ENCODE measurements around the gene FOXO1. TPM values are rescaled to one million over a fixed set of nuclear protein-coding genes. Genes with fewer than 3 reads are reported as not detected.

FOXO1 gene
- total RNA-seq, 1 donor from 2014 or later = 17.7 TPM

DNA sequence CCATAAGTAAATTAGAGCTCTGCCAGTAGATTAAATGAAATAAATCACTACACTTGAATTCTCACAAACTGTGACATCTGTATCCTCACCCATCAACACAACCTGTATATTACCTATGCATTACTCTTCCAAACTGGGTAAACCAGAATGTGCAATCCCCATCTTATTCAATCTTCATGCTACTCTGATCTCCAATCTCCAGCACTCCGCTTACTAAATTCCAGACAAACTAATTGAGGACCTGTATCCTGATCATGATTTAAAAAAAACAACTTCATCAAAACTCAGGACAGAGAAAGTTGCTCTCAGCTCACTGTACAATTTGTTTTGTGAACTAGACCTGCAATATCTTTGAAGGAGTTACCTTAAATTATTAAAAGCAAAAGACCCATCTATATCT is 74.4 kb downstream of the FOXO1 start:
- TF ChIP-seq, protein P1, sequence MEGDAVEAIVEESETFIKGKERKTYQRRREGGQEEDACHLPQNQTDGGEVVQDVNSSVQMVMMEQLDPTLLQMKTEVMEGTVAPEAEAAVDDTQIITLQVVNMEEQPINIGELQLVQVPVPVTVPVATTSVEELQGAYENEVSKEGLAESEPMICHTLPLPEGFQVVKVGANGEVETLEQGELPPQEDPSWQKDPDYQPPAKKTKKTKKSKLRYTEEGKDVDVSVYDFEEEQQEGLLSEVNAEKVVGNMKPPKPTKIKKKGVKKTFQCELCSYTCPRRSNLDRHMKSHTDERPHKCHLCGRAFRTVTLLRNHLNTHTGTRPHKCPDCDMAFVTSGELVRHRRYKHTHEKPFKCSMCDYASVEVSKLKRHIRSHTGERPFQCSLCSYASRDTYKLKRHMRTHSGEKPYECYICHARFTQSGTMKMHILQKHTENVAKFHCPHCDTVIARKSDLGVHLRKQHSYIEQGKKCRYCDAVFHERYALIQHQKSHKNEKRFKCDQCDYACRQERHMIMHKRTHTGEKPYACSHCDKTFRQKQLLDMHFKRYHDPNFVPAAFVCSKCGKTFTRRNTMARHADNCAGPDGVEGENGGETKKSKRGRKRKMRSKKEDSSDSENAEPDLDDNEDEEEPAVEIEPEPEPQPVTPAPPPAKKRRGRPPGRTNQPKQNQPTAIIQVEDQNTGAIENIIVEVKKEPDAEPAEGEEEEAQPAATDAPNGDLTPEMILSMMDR (IDR thresholded peaks at IDR 0.05; ENCODE audit: insufficient read depth, low read length, poor library complexity, severe bottlenecking) = no peak
- Histone ChIP-seq H3K36me3 (ENCODE audit: control insufficient read depth, insufficient read depth, low read length) (no peaks in the 10 kb centered on the region), H3K4me3 (ENCODE audit: low read depth, low read length) (no peak overlapping the region), H3K27me3 (ENCODE audit: control insufficient read depth, insufficient read depth, low read length) (no peaks in the 10 kb centered on the region)
- no peak for DNase-seq (ENCODE audit: low read depth)

DNA sequence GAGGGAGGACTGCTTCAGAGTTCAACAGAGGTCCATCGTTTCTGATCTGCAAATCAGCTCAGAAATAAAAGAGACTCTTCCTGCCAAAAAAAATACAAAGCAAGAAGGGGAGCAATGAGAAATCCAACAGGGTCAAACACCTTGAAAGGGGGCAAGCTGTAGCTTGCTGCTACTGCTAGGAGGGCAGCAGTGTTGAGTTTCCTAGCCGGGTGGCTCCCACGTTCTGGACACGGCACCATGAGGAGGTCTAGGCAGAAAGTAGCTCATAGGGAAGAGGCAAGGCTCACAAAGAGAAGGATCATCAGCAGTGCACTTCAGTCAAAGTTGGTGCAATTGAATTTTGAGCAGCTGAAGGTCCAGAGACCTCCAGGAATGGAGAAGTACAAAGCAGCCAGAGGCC is 75.3 kb downstream of the FOXO1 start:
- Histone ChIP-seq H3K27me3 (ENCODE audit: control insufficient read depth, insufficient read depth, low read length) (no peaks in the 10 kb centered on the region), H3K36me3 (ENCODE audit: control insufficient read depth, insufficient read depth, low read length) (no peaks in the 10 kb centered on the region), H3K4me3 (ENCODE audit: low read depth, low read length) (no peak overlapping the region)
- no peak for DNase-seq (ENCODE audit: low read depth)
- TF ChIP-seq, protein P1 (IDR thresholded peaks at IDR 0.05; ENCODE audit: insufficient read depth, low read length, poor library complexity, severe bottlenecking) = no peak

DNA sequence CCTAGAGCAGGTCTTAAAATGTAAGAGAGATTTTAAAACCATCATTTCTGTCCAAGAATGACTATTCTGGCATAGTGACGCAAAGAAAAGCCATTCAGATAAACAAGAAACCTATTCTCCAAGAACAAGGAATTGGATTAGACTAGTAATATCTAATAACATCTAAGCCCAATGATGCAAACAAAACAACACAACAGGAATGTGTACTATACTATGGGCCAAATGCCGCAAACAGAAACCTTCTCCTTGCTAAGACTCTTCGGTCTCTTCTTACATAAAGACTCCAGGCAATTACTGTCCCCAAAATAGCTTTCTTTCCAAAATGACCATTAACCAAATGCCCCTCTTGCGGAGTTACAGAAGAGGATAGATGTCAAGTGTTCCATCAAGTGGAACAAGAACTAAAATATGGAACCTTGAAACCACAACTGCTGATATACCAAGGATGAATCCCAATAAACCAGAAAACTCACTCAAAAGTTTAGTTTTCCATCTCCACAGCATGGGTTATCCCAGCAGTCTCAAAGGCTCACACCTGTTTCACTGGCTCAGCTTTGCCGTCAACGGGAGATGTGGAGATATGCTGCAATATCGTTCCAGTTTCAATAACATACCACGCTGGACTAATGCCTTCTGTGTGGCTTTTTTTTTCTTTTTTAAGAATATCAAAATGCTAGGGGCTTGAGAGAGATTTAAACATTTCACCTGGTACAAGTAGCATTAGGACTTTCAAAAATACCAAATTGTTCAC is 76.2 kb downstream of the FOXO1 start:
- TF ChIP-seq, protein P1 (IDR thresholded peaks at IDR 0.05; ENCODE audit: insufficient read depth, low read length, poor library complexity, severe bottlenecking) = no peak
- H3K36me3 ChIP-seq (ENCODE audit: control insufficient read depth, insufficient read depth, low read length) = no peaks in the 10 kb centered on the region

DNA sequence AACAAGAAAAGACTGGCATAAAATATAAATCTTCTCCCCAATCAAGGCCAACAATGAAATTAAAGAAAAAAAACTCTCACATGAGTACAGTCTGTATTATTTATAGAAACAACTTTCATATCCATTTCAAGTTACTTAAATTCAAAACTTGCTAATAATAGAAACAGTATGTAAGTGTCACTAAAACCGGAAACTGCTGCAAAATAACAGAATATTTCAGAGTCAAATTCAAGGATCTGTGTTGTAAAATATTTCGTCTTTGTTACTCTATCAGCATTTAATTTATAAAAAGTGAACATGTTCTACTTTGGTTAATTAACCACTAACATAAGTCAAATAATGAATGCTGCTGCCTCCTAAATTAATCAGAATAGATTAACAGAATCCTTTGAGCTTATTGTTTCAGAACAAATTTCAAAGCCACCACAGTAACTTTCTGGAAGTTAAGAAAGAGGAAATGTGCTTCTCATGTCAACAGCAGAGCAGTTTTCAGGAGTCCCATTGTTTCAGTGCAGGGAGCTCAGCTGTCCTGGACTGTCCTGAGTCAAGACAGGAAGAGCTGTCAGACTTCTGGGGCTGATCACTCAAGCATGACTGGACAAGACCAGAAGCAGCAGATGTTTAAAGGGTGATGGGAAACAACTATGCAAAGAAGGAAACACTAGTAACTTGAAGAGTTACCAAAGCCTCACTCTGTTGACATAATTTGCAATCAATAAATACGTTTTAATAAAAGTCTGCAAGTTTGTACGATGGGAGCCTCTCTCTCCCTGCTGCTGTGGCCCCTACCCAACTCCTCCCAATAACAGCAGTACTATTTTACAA is 76.9 kb downstream of the FOXO1 start:
- no peak overlapping the region for H3K4me3 ChIP-seq (ENCODE audit: low read depth, low read length)
- TF ChIP-seq, protein P1 (IDR thresholded peaks at IDR 0.05; ENCODE audit: insufficient read depth, low read length, poor library complexity, severe bottlenecking) = no peak
- no peaks in the 10 kb centered on the region for H3K36me3 ChIP-seq (ENCODE audit: control insufficient read depth, insufficient read depth, low read length)
- DNase-seq (ENCODE audit: low read depth) = peak; percentile 68
- H3K27me3 ChIP-seq (ENCODE audit: control insufficient read depth, insufficient read depth, low read length) = no peaks in the 10 kb centered on the region

More for the DNA sequence above, 76.2 kb downstream of the FOXO1 start:
- no peaks in the 10 kb centered on the region for H3K27me3 ChIP-seq (ENCODE audit: control insufficient read depth, insufficient read depth, low read length)
- H3K4me3 ChIP-seq (ENCODE audit: low read depth, low read length) = no peak overlapping the region
- no peak for DNase-seq (ENCODE audit: low read depth)

DNA sequence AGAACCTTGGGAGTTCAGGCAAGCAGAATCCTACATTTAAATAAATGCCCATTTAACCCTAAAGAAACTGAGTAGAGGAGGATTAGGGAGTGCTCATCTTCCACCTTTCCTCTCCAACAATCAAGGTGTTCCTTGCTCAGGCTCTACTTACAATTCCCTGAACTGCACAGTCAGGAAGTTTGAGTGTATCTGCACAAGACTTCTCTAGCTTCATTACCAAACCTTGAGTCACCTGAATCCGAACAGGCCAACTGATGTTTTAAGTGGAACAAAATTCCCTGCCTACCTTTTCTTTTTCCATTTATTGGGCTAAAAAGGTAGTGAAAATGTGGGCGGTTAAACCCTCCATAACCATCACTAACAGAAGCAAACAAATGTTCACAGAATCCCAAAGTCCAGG is 78.3 kb downstream of the FOXO1 start:
- TF ChIP-seq, protein P1 (IDR thresholded peaks at IDR 0.05; ENCODE audit: insufficient read depth, low read length, poor library complexity, severe bottlenecking) = no peak
- Histone ChIP-seq H3K36me3 (ENCODE audit: control insufficient read depth, insufficient read depth, low read length) (no peaks in the 10 kb centered on the region), H3K4me3 (ENCODE audit: low read depth, low read length) (no peak overlapping the region), H3K27me3 (ENCODE audit: control insufficient read depth, insufficient read depth, low read length) (no peaks in the 10 kb centered on the region)
- no peak for DNase-seq (ENCODE audit: low read depth)

Measured in kidney epithelial cell (primary cell).